Mammary epithelial cell (primary cell): ENCODE data around the gene PRODH.

Experiments used
- CTCF ChIP-seq, 2 donors: IDR thresholded peaks in 1 of 2; conservative IDR thresholded peaks in 1 of 2; 2 replicates each; pipeline ENCODE4 v1.5.1; 2011 to 2012; ENCODE audit warnings: inconsistent platforms in 2 of 2, low read length in 2 of 2, mild to moderate bottlenecking in 2 of 2, control low read depth in 1 of 2, low read depth in 1 of 2; ENCODE audit not compliant: insufficient read depth in 1 of 2; ENCODE audit errors: extremely low read depth in 1 of 2
- EZH2 ChIP-seq: IDR thresholded peaks from 2 replicates; pipeline ENCODE4 v1.6.1; 2012; ENCODE audit warnings: low read length, inconsistent platforms, borderline replicate concordance

GRCh38 chr22:18983120-18983651 lies 47.1 kb upstream of the PRODH start:
- no peak for TF ChIP-seq EZH2
- TF ChIP-seq CTCF (conservative IDR thresholded peaks at IDR 0.05 in 1 of 2, IDR thresholded peaks at IDR 0.05 in 1 of 2; ENCODE audit: extremely low read depth in 1 of 2, insufficient read depth in 1 of 2, low read depth in 1 of 2, low read length in 2 of 2): no peak
